HG02884 (cell line): ENCODE results near the gene CLDN6.
"Not testable (repeated sequence)": the region's sequence is repeated elsewhere in the genome, so short reads cannot be mapped to it uniquely, and the experiment has no call there.

Source experiments
- ATAC-seq: cut with Tn5 transposase; IDR thresholded peaks from one replicate; pipeline ENCODE4 v1.9.1; 2021; ENCODE audit warnings: mild to moderate bottlenecking, moderate library complexity; ENCODE audit not compliant: unreplicated experiment

Gene CLDN6, protein sequence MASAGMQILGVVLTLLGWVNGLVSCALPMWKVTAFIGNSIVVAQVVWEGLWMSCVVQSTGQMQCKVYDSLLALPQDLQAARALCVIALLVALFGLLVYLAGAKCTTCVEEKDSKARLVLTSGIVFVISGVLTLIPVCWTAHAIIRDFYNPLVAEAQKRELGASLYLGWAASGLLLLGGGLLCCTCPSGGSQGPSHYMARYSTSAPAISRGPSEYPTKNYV

DNA sequence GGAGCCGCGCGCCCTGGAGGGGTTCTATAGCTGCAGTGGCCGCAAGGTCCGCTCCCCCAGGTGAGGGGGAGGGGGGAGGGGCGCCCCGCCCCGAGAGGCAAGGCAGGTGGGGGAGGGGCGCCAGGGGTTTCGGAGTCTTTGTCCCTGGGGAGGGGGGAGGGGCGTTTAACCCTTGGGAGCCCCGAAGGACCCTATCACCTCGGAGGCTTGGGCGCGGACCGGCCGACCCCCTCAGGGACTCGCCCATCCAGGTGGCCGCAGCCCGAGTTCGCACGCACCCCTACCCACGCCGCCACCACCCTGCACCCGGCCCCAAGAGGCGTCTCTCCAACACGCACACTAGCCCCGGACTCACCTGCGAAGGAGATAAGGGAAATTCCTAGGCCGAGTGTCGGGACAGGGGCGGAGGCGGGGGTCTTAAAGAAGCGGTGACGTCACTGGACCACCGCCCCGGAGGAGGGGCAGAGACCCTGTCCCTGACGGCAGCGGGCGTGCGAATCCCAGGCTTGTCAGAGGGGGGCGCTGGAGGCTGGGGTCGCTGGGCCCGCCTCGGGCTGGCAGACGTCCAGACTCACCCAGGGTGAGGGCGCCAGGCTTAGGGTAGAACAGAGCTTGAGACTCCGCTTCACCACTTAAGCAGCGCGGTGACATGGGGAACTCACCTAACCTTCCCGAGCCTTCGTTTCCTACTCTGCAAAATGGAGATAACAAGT lies at the start of gene CLDN6:
TSS of gene CLDN6 (minus strand) at position 390 of the 713 bp plus-strand sequence. CDS start 2,162 bp downstream, outside the sequence.
- no peak for ATAC-seq

GRCh38 chr16:3066440-3066748 lies 48.4 kb upstream of the CLDN6 start:
- ATAC-seq: no peak

GRCh38 chr16:3065742-3066439 lies 47.9 kb upstream of the CLDN6 start:
- no peak for ATAC-seq

- no peak for ATAC-seq
These were observed 47.2 kb upstream of the CLDN6 start, which contains the start of gene IL32 for GRCh38 chr16:3065069-3065741. Gene IL32 (plus strand): TSS chr16:3065640. CDS start chr16:3065812, 172 bp downstream.

- no peak for ATAC-seq
These were observed 45.8 kb upstream of the CLDN6 start for GRCh38 chr16:3063625-3064386.

GRCh38 chr16:3062553-3062952 lies 44.6 kb upstream of the CLDN6 start:
- ATAC-seq: no peak

- ATAC-seq: no peak
These were observed 42.5 kb upstream of the CLDN6 start for GRCh38 chr16:3060339-3061127.

DNA sequence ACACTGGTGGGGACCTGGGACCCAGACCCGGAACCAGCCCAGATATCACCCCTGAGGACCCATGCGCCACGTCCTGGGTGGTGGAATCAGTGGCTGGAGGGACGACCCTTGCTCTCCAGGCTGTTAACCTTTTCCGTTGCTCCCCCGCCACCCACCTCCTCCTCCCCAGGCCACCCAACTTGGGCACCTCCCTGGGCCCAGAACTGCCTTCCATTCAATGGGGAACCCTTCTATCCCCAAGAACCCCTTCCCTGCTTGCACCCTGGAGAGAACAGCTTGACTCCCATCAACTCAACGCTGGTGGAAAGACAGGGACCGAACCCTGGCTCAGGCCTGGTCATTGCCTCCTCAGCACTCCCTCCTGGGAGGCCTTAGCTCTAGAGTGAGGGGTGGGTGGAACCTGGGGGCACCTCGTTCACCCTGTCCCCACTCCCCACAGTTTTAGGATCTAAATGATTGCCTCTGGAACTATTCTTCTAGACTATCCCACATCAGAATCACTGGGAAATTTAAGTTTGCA lies 41.8 kb upstream of the CLDN6 start:
- ATAC-seq: no peak

GRCh38 chr16:3059041-3059722 lies 41.2 kb upstream of the CLDN6 start:
- ATAC-seq: peak; percentile 67

DNA sequence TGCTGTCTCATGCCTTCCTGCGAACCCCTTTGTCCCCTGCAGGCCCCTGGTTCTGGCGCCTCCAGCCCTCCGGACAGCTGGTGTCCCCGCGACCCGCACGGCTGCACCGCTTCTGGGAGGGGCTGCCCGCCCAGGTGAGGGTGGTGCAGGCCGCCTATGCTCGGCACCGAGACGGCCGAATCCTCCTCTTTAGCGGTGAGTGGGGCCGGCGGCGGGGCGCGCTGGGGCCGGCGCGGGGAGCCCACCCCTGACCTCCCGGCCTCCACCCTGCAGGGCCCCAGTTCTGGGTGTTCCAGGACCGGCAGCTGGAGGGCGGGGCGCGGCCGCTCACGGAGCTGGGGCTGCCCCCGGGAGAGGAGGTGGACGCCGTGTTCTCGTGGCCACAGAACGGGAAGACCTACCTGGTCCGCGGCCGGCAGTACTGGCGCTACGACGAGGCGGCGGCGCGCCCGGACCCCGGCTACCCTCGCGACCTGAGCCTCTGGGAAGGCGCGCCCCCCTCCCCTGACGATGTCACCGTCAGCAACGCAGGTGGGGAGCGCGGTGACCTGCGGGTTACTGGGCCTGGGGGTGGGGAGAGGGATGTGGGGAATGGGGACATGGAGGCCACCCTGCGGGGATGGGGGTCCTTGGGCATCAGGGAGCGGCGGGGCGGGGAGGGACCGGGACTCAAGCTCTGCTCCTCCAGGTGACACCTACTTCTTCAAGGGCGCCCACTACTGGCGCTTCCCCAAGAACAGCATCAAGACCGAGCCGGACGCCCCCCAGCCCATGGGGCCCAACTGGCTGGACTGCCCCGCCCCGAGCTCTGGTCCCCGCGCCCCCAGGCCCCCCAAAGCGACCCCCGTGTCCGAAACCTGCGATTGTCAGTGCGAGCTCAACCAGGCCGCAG lies 40.4 kb upstream of the CLDN6 start:
- ATAC-seq: no peak

- no peak for ATAC-seq
These were observed 39.5 kb upstream of the CLDN6 start for GRCh38 chr16:3057181-3058138.

GRCh38 chr16:3056336-3057180 lies 38.6 kb upstream of the CLDN6 start:
- ATAC-seq: no peak

- ATAC-seq: not testable (repeated sequence)
These were observed 37.7 kb upstream of the CLDN6 start for GRCh38 chr16:3055734-3056115.

DNA sequence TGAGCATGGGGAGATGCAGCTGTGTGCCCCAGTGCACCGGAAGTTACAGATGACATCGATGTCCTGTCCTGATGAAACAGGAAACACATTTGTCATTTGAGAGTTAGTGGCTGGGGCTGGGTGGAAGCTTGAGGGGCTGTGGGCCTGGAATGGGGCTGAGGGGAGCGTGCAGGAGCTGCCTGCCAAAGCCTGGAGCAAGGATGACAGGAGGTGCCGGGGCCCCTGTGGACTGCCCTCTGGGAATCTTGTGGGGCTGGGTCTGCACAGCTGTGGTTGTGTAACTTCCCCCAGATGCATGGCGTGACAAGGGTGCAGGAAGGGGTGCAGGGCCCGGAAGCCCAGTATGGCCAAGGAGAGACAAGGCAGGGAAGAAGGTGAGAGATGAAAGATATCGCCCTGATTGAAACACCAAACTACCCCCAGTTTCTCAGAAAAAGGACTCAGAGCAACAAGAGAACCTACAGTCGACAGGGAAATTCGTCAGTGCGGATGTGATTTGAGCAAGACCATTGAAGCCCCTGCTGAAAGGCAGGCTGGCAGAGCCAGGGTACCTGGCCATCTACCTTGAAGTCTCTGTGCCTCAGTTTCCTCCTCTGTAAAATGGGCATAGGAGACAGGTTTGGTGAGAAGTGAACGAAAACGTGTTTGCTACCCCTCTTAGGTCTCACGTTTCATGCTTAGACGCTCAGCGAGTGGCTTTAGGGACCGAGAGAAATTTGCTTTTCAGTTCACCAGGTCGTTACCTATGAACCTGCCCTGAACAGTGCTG lies 37.2 kb upstream of the CLDN6 start:
- no peak for ATAC-seq

- not testable (repeated sequence) for ATAC-seq
These were observed 35.3 kb upstream of the CLDN6 start for GRCh38 chr16:3053330-3053710.
